Thoracic aorta (tissue), 2 donors: ENCODE data around the gene MTAP. TPM values are rescaled to one million over a fixed set of nuclear protein-coding genes. Genes with fewer than 3 reads are reported as not detected.

Source experiments
- ATAC-seq: fragments of 150-250 bp; one replicate; pipeline ENCODE4 v1.8.0; 2017; ENCODE audit warnings: low read depth; ENCODE audit not compliant: insufficient number of reproducible peaks, low FRiP score
- DNase-seq: peaks from one replicate; pipeline ENCODE4 v3.0.0-alpha.2; 2020; ENCODE audit warnings: low spot score
- H3K27ac ChIP-seq, 2 donors: fragments of 200-600 bp; sonication (generic); 1 replicate in 1 of 2; 2 replicates in 1 of 2; pipeline ENCODE4 v1.5.1; 2016; ENCODE audit warnings: mild to moderate bottlenecking in 2 of 2, moderate library complexity in 2 of 2
- H3K27me3 ChIP-seq: fragments of 200-600 bp; sonication (generic); replicated peaks from 2 replicates; pipeline ENCODE4 v1.6.0; 2016; ENCODE audit warnings: mild to moderate bottlenecking; ENCODE audit not compliant: insufficient read depth
- H3K36me3 ChIP-seq: fragments of 200-600 bp; sonication (generic); one replicate; pipeline ENCODE4 v1.5.1; 2016
- H3K4me1 ChIP-seq, 2 donors: fragments of 200-600 bp; sonication (generic); 1 replicate in 1 of 2; 2 replicates in 1 of 2; pipeline versions ENCODE4 v1.5.1 to v1.6.0; 2016; ENCODE audit warnings: low read depth in 2 of 2, mild to moderate bottlenecking in 1 of 2; ENCODE audit not compliant: control insufficient read depth in 1 of 2
- H3K4me3 ChIP-seq: fragments of 200-600 bp; sonication (generic); 2 replicates; pipeline ENCODE4 v1.5.1; 2016; ENCODE audit warnings: mild to moderate bottlenecking
- H3K9me3 ChIP-seq: fragments of 200-600 bp; sonication (generic); 2 replicates; pipeline ENCODE4 v1.5.1; 2016
- CTCF ChIP-seq: fragments of 200-600 bp; sonication (generic); IDR thresholded peaks from one replicate; pipeline ENCODE4 v1.5.1; 2019; ENCODE audit warnings: antibody characterized with exemption
- total RNA-seq, 2 donors: library from RNA; depleted of rRNA; stranded (reverse); fragments of >200 nt; gene quantifications; one replicate each; pipeline versions ENCODE4 v1.1.0 to v1.2.3, GENCODE V29; 2016

Gene MTAP
- total RNA-seq, 2 donors from 2014 or later = 16.9 to 26.2 TPM

- no peaks in the 10 kb centered on the region for H3K36me3 ChIP-seq
- no peaks in the 10 kb centered on the region for H3K27me3 ChIP-seq
- H3K4me3 ChIP-seq = no peak overlapping the region
- no peak for DNase-seq
- no peak for ATAC-seq
- TF ChIP-seq CTCF = no peak
- no peak overlapping the region for H3K27ac ChIP-seq
- no peaks in the 10 kb centered on the region for H3K4me1 ChIP-seq
- H3K9me3 ChIP-seq = no peaks in the 10 kb centered on the region
Measured at GRCh38 chr9:21933865-21934264, 131.4 kb downstream of the MTAP start.

- TF ChIP-seq CTCF = no peak
- no peaks in the 10 kb centered on the region for H3K27me3 ChIP-seq
- no peak overlapping the region for H3K27ac ChIP-seq
- no peaks in the 10 kb centered on the region for H3K36me3 ChIP-seq
- no peak overlapping the region for H3K4me3 ChIP-seq
- H3K4me1 ChIP-seq = no peaks in the 10 kb centered on the region
- ATAC-seq (no peak), DNase-seq (no peak)
- no peaks in the 10 kb centered on the region for H3K9me3 ChIP-seq
Measured at GRCh38 chr9:21935631-21936030, 133.2 kb downstream of the MTAP start.

- no peak overlapping the region for H3K4me3 ChIP-seq
- DNase-seq (no peak), ATAC-seq (no peak)
- TF ChIP-seq CTCF = no peak
- H3K9me3 ChIP-seq = no peaks in the 10 kb centered on the region
- no peak overlapping the region for H3K27ac ChIP-seq
- H3K27me3 ChIP-seq = no peaks in the 10 kb centered on the region
- no peaks in the 10 kb centered on the region for H3K36me3 ChIP-seq
- H3K4me1 ChIP-seq = no peaks in the 10 kb centered on the region
Measured at GRCh38 chr9:21936161-21936560, 133.7 kb downstream of the MTAP start.

GRCh38 chr9:21941337-21941995, 139.0 kb downstream of the MTAP start:
- no peak for DNase-seq
- ATAC-seq = no peak
- TF ChIP-seq CTCF = no peak
- H3K4me3 ChIP-seq = no peak overlapping the region
- H3K36me3 ChIP-seq = no peaks in the 10 kb centered on the region
- no peak overlapping the region for H3K27ac ChIP-seq
- no peaks in the 10 kb centered on the region for H3K27me3 ChIP-seq
- no peaks in the 10 kb centered on the region for H3K4me1 ChIP-seq
- H3K9me3 ChIP-seq = no peaks in the 10 kb centered on the region

- DNase-seq = no peak
- no peaks in the 10 kb centered on the region for H3K36me3 ChIP-seq
- H3K4me3 ChIP-seq = no peak overlapping the region
- no peak for TF ChIP-seq CTCF
- H3K27ac ChIP-seq = no peak overlapping the region
- no peaks in the 10 kb centered on the region for H3K9me3 ChIP-seq
- no peaks in the 10 kb centered on the region for H3K4me1 ChIP-seq
- ATAC-seq = no peak
- H3K27me3 ChIP-seq = no peaks in the 10 kb centered on the region
Measured at GRCh38 chr9:21943464-21943863, 141.0 kb downstream of the MTAP start.
